Stimulated activated CD8-positive, alpha-beta memory T cell treated with anti-CD3 and anti-CD28 coated beads, Interleukin-2, amount 100 ng/mL, for 1 hour (primary cell): Measurements from ENCODE around the gene DES.

ENCODE experiments used
- DNase-seq, 2 donors: peaks; one replicate each; pipeline ENCODE4 v3.0.0-alpha.2; 2020; ENCODE audit warnings: low read depth in 2 of 2

DES gene

GRCh38 chr2:219453671-219454590 is 35.8 kb downstream of the DES start:
- DNase-seq = no peak

GRCh38 chr2:219455581-219455980 is 37.4 kb downstream of the DES start:
- DNase-seq = no peak

DNA sequence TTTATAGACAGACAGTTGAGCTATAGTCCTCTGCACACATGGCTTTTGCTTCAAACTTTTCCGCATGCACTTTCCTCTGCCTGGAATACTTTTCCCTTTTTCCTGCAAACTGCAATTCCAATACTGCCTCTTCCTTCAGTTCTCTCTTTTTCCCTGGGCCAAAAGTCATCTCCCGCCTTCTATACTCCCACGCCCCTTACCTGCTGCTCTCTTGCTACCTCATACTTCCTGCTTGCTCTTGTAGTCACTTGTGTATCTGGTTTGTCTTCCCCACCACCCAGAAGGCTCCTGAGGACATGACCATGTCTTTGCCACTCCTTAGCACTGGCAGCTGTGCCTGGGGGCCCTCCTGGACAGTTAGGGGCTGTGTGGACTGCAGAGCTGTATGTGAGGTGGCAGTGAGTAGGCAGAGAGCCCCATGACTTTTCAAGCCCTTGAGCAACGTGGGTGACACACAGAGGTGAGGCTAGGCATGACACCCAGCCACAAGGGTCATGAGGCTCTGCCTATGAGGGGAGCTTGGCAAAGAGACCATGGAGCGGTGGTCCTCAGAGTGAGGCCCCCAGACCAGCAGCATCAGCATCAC is 39.7 kb downstream of the DES start:
- no peak for DNase-seq

DNA sequence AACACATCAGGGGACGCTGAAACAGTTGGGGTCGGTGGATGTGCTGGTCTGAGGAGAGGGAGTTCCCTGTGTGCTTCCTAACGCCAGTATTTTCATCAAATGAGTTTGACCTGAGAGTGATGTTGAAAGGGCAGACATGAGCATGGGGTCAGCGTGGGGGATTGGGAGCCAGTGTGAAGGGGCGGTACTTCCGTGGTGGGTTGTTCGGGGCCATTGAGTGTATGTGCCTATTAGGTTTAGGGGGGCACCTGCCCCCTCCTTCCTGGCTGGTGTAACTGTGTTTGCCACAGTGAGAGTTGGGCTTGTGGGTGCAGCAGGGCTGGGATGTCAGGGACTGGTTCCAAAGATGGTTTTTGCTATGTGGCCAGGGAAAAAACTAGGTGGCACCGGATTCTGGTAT is 40.8 kb downstream of the DES start:
- no peak for DNase-seq

- no peak for DNase-seq
Measured at GRCh38 chr2:219459460-219460311, 41.5 kb downstream of the DES start.

DNA sequence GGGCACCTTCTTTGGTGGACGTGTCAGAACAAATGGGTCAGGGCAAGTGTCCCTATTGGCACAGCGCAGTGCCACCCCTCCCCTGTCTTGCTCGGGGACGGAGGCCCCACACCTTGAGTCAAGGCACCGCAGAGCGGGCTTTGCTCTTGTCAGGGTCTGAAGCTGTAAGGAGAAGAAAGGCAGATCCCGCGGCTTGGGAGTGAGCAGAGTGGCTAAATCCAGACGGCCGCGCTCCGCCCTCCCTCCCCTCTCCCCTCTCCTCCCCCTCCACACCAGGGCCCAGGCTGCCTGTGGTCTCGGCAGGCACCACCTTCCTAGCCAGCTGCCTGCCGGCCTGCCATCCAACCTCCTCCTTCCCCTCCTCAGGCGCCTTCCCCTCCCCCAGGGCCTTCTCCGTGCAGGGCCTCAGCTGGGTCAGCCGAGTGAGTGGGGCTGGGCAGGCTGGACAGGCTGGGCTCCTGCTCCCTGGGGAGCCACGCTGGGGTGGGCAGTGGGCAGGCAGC is 42.3 kb downstream of the DES start:
- no peak for DNase-seq

DNA sequence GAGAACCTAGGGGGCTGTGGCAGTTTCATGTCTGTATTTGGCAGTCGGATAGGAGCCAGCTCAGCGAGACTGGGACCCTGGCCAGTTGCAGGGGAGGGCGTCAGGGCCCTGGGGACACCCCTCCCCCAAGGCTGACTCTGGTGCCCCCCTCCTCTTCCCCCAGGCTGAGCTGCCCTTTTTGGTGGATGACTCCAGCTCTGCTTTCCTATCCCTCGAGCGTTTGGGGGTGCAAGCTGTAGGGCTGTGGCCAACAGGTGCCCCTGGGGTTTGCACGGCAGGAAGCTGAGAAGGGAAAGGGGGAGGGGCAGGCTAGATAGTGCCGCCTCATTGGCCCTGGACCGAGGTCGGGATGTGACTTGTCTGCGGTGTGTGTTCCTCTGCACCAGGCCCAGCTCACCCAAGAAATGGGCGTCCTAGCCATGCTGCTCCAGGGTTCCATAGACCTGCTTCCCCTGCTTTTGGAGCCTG is 42.9 kb downstream of the DES start:
- DNase-seq = no peak

GRCh38 chr2:219461669-219462068 is 43.5 kb downstream of the DES start:
- DNase-seq = no peak

- no peak for DNase-seq
Measured at GRCh38 chr2:219462349-219462748, 44.2 kb downstream of the DES start.

DNA sequence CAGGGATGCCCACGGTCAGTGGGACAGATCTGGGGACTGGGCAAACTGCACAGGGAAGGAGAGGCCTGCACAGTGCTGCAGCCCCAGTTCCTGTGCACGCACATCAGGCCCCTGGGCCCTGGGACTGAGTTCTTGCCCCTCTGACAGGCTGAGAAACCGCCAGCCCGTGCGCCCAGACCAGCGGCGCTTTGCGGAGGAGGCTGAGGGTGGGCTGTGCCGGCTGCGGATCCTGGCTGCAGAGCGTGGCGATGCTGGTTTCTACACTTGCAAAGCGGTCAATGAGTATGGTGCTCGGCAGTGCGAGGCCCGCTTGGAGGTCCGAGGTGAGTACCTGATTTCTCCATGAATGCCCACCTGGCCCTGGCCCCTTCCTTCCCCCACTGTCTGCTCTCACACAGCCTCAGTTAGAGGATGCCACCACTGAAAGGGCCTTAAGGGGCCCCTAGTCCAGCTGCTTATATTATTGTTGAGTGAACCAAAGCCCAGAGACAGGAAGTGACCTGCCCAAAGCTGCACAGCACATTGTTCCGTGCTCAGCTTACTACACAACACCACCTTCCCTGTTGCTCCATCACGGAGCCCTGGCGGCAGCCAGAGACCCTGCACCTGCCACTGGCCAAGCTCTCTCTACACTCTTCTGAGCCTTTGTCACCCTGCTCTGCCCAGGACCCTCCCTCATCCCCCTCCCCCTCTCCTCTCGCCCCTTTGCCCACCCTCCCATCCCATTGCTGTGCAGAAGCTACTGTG is 46.3 kb downstream of the DES start:
- no peak for DNase-seq

DNA sequence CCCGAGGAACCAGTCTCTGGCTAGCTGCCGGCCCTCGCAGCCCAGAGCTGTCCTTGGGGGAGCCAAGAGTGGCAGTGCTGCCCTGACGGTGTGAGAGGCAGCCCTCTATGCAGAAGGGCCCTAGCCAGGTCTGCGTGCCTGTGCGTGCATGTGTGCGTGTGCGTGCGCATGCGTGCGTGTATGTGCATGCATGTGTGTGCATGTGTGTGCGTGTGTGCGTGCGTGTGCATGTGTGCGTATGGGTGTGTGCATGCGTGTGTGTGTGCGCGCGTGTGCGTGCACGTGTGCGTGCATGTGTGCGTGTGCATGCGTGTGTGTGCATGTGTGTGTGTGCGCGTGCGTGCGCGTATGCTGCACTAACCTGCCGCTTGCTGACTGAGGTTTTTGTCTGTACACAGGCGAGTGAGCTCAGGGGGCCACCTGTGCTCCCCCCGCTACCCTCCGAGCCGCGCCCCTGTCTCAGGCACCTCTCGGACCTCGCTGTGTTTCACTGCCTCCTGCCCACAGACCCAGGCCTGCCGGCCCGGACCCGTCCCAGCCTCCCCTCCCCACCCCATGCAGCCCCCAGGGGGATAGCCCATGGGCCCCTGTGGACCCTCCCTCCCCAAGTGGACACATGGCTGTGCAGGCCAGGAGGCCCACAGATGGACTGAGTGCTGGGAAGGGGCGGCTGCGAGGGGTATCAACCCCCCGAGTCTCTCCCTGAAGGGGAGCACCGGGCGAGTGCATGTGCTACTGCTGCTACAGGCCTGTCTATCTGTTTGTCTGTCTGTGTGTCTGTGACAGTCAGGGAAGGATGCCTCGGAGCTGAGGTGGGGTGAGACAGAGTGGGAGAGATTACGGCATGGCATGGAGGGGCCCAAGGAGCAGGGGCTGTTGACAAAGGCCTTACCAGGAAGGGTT is 47.7 kb downstream of the DES start:
- DNase-seq = no peak

- no peak for DNase-seq
Measured at GRCh38 chr2:219466816-219467735, 48.9 kb downstream of the DES start.

GRCh38 chr2:219467736-219468075 is 49.5 kb downstream of the DES start:
- DNase-seq = no peak

- DNase-seq = no peak
Measured at GRCh38 chr2:219468410-219469185, 50.4 kb downstream of the DES start.

DNA sequence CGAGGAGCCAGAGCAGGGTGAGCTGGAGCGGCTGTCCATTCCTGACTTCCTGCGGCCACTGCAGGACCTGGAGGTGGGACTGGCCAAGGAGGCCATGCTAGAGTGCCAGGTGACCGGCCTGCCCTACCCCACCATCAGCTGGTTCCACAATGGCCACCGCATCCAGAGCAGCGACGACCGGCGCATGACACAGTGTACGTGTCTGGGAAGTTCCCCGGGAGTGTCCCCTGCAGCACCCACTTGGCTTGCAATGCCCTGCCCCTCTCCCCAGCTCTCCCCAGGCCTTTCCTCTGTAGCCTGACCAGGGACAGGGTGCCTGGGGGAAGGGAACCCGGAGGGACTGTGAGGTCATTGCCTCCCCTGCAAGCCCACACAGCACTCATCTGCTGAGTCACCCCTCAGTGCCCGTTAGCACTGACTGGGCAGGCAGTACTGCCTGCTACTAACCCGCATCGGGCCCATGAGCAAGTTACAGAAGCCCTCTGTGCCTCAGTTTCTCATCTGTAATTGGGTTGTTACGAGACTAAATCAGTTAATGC is 51.1 kb downstream of the DES start:
- DNase-seq = no peak

DNA sequence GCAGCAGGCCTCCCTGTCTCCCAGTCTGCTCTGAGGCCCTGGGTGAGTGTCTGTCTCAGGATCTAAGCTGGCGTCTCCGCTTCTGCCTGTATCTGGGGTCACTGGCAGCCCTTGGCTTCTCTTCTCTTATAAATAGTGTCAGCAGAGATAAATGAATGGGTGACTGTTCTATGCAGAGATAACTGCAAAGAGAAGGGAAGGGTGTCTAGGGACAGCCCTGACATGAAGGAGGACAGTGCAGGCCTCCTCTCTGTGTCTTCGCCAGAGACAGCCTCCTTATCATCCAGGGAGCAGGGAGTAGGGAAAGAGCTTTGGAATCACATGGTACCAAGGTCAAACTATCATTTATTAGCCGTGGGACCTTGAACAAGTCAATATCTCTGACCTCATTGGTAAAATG is 52.3 kb downstream of the DES start:
- DNase-seq = no peak

DNA sequence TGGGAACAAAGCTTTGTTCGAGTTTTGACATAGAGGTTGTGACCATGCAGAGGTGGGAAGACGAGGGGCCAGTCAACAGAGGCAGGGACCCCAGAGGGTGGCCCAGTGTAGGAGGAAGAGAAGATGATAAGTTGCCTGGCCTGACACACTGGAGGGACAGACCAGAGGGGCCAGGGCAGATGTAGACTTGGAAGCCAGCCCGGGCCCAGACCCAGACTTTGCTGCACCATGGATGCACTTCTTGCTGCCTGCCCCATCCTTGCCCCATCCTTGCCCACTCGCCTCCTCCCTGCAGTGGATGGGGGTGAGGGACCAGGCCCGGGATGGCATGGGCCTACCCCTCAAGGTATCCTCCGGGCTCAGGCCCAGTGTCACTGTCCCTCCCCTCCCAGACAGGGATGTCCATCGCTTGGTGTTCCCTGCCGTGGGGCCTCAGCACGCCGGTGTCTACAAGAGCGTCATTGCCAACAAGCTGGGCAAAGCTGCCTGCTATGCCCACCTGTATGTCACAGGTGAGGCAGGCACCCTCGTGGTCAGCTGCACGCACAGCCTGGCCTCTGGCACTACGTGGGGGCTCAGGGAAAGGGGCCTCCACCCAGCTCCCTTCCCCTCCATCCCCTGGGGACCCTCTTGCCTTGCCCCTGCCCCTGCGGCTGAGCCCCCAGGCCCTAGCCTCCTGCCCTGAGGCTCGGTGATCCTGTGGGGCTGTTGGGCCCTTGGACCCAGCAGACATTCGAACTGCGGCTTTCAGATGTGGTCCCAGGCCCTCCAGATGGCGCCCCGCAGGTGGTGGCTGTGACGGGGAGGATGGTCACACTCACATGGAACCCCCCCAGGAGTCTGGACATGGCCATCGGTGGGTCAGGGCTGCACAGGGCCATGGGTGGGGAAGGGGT is 53.5 kb downstream of the DES start:
- DNase-seq = no peak
